ENCODE measurements around the gene FOXO3. TPM values are rescaled to one million over a fixed set of nuclear protein-coding genes. Genes with fewer than 3 reads are reported as not detected.
"Not testable (repeated sequence)": the region's sequence is repeated elsewhere in the genome, so short reads cannot be mapped to it uniquely, and the experiment has no call there.

FOXO3 gene
- total RNA-seq, 1 donor from 2014 or later: 13.7 TPM

DNA sequence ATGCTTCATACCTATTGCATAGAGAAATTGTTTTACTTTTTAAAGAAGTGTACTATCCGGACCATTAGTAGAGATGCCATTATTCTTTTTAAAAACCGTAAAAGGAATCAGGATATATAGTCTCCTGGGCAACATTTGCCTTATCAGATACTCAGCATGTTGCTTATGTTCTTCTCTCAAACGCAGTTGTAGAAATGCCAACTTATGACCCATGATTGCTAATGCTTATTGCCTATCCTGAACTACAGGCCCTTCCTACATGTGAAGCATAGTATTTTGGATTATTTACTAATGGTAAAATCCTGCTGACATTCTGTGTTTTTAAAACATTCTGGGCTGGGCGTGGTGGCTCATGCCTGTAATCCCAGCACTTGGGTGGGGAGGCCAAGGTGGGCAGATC lies 99.5 kb downstream of the FOXO3 start:
- no peaks in the 10 kb centered on the region for H3K9me3 ChIP-seq (ENCODE audit: low read depth)
- no peak overlapping the region for H3K4me3 ChIP-seq
- H3F3A ChIP-seq (ENCODE audit: low read depth): no peaks in the 10 kb centered on the region
- H3K9ac ChIP-seq: no peak overlapping the region
- peaks cover 9% of the 10 kb centered on the region for H3K36me3 Mint-ChIP-seq
- no peak overlapping the region for H3K4me2 ChIP-seq
- TF ChIP-seq EZH2phosphoT487 (IDR thresholded peaks at IDR 0.05): no peak
- no peak overlapping the region for H2AFZ ChIP-seq (replicated peaks)
- no peak overlapping the region for H3K4me3 Mint-ChIP-seq
- no peaks in the 10 kb centered on the region for H3K36me3 ChIP-seq
- H3K27ac Mint-ChIP-seq: no peak overlapping the region
- H3K27ac ChIP-seq: no peak overlapping the region
- no peak for DNase-seq (ENCODE audit: low spot score)
- no peaks in the 10 kb centered on the region for H3K9me3 Mint-ChIP-seq
- H3K27me3 Mint-ChIP-seq (ENCODE audit: insufficient read depth, low read depth): peaks cover 2% of the 10 kb centered on the region
- no peaks in the 10 kb centered on the region for H3K79me2 ChIP-seq (ENCODE audit: low read depth)
- no peaks in the 10 kb centered on the region for H3K27me3 ChIP-seq
- peaks cover 11% of the 10 kb centered on the region for H3K4me1 ChIP-seq
- H3K4me1 Mint-ChIP-seq: peaks cover 10% of the 10 kb centered on the region
- H4K20me1 ChIP-seq (ENCODE audit: low read depth): peaks cover 8% of the 10 kb centered on the region

GRCh38 chr6:108661430-108661829 lies 100.7 kb downstream of the FOXO3 start:
- no peak for DNase-seq (ENCODE audit: low spot score)
- Histone ChIP-seq H4K20me1 (ENCODE audit: low read depth) (peaks cover 4% of the 10 kb centered on the region), H3K9ac (no peak overlapping the region), H2AFZ (replicated peaks) (no peak overlapping the region), H3K36me3 (no peaks in the 10 kb centered on the region), H3K9me3 (ENCODE audit: low read depth) (no peaks in the 10 kb centered on the region), H3F3A (ENCODE audit: low read depth) (no peaks in the 10 kb centered on the region), H3K4me3 (no peak overlapping the region), H3K27ac (no peak overlapping the region), H3K4me1 (no peaks in the 10 kb centered on the region), H3K4me2 (no peak overlapping the region), H3K27me3 (no peaks in the 10 kb centered on the region), H3K79me2 (ENCODE audit: low read depth) (no peaks in the 10 kb centered on the region)
- no peak overlapping the region for H3K27ac Mint-ChIP-seq
- no peak overlapping the region for H3K4me3 Mint-ChIP-seq
- peaks cover 10% of the 10 kb centered on the region for H3K36me3 Mint-ChIP-seq
- H3K9me3 Mint-ChIP-seq: no peaks in the 10 kb centered on the region
- H3K27me3 Mint-ChIP-seq (ENCODE audit: insufficient read depth, low read depth): no peaks in the 10 kb centered on the region
- peaks cover 6% of the 10 kb centered on the region for H3K4me1 Mint-ChIP-seq
- TF ChIP-seq, protein P1, sequence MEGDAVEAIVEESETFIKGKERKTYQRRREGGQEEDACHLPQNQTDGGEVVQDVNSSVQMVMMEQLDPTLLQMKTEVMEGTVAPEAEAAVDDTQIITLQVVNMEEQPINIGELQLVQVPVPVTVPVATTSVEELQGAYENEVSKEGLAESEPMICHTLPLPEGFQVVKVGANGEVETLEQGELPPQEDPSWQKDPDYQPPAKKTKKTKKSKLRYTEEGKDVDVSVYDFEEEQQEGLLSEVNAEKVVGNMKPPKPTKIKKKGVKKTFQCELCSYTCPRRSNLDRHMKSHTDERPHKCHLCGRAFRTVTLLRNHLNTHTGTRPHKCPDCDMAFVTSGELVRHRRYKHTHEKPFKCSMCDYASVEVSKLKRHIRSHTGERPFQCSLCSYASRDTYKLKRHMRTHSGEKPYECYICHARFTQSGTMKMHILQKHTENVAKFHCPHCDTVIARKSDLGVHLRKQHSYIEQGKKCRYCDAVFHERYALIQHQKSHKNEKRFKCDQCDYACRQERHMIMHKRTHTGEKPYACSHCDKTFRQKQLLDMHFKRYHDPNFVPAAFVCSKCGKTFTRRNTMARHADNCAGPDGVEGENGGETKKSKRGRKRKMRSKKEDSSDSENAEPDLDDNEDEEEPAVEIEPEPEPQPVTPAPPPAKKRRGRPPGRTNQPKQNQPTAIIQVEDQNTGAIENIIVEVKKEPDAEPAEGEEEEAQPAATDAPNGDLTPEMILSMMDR (IDR thresholded peaks at IDR 0.05): no peak
- TF ChIP-seq EZH2phosphoT487 (IDR thresholded peaks at IDR 0.05) (no peak), EZH2 (IDR thresholded peaks at IDR 0.05) (no peak)

DNA sequence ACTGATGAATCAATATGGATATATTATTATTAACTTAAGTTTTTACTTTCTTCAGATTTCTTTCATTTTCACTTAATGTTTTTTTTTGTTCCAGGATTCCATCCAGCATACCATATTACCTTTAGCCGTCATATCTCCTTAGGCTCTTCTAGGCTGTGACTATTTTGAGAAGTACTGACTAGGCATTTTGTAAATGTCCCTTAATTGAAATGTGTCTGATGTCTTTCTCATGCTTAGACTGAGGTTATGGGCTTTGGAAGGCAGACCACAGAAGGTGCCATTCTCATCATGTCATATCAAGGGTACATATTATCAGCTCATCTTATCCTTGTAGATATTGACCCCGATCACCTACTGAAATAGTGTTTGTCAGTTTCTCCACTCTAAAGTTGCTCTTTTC lies 101.3 kb downstream of the FOXO3 start:
- Histone ChIP-seq H3F3A (ENCODE audit: low read depth) (peaks cover 5% of the 10 kb centered on the region), H3K27ac (no peak overlapping the region), H4K20me1 (ENCODE audit: low read depth) (peaks cover 6% of the 10 kb centered on the region), H3K36me3 (no peaks in the 10 kb centered on the region), H3K9me3 (ENCODE audit: low read depth) (no peaks in the 10 kb centered on the region), H3K79me2 (ENCODE audit: low read depth) (no peaks in the 10 kb centered on the region), H2AFZ (replicated peaks) (no peak overlapping the region), H3K4me3 (no peak overlapping the region), H3K4me1 (peaks cover 5% of the 10 kb centered on the region), H3K27me3 (no peaks in the 10 kb centered on the region), H3K4me2 (no peak overlapping the region), H3K9ac (no peak overlapping the region)
- peaks cover 12% of the 10 kb centered on the region for H3K36me3 Mint-ChIP-seq
- no peak overlapping the region for H3K4me3 Mint-ChIP-seq
- H3K4me1 Mint-ChIP-seq: peaks cover 4% of the 10 kb centered on the region
- H3K27ac Mint-ChIP-seq: no peak overlapping the region
- DNase-seq (ENCODE audit: low spot score): no peak
- H3K9me3 Mint-ChIP-seq: no peaks in the 10 kb centered on the region
- TF ChIP-seq EZH2 (IDR thresholded peaks at IDR 0.05) (no peak), EZH2phosphoT487 (IDR thresholded peaks at IDR 0.05) (no peak)
- TF ChIP-seq, protein P1 (IDR thresholded peaks at IDR 0.05): no peak
- no peaks in the 10 kb centered on the region for H3K27me3 Mint-ChIP-seq (ENCODE audit: insufficient read depth, low read depth)

DNA sequence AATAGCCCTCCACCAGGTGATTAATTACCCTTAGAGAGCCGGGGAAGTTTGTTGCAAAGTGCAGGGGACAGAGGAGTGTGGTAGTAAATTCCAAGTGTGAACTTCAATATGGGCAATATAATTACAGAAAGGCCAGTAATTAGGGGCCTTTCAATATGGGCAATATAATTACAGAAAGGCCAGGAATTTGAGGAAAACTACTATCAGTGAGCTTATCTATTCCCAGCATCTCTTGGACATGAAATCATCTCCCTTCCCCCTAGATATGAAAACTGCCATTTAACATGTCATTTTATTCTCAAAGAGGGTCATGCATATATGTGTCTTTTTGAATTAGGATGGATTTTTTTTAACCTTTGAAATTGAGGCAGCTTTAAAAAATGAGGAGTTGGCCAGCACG lies 102.0 kb downstream of the FOXO3 start:
- Histone ChIP-seq H3K36me3 (no peaks in the 10 kb centered on the region), H3K79me2 (ENCODE audit: low read depth) (no peaks in the 10 kb centered on the region), H3K27me3 (no peaks in the 10 kb centered on the region), H3K27ac (no peak overlapping the region), H3K9me3 (ENCODE audit: low read depth) (no peaks in the 10 kb centered on the region), H3K4me3 (no peak overlapping the region), H3F3A (ENCODE audit: low read depth) (peaks cover 12% of the 10 kb centered on the region), H3K4me1 (peaks cover 13% of the 10 kb centered on the region), H4K20me1 (ENCODE audit: low read depth) (peaks cover 9% of the 10 kb centered on the region), H2AFZ (replicated peaks) (no peak overlapping the region), H3K4me2 (no peak overlapping the region), H3K9ac (no peak overlapping the region)
- no peak for DNase-seq (ENCODE audit: low spot score)
- Mint-ChIP-seq H3K27me3 (ENCODE audit: insufficient read depth, low read depth) (no peaks in the 10 kb centered on the region), H3K4me1 (peaks cover 11% of the 10 kb centered on the region), H3K4me3 (no peak overlapping the region), H3K9me3 (no peaks in the 10 kb centered on the region), H3K27ac (no peak overlapping the region), H3K36me3 (peaks cover 12% of the 10 kb centered on the region)
- TF ChIP-seq EZH2phosphoT487 (IDR thresholded peaks at IDR 0.05) (no peak), EZH2 (IDR thresholded peaks at IDR 0.05) (no peak)
- TF ChIP-seq, protein P1 (IDR thresholded peaks at IDR 0.05): no peak

GRCh38 chr6:108663494-108664064 lies 102.9 kb downstream of the FOXO3 start:
- not testable (repeated sequence) for H3K4me3 ChIP-seq; H3K27me3 Mint-ChIP-seq (ENCODE audit: insufficient read depth, low read depth); H3K9ac ChIP-seq; DNase-seq (ENCODE audit: low spot score); H3K27ac ChIP-seq; H3K36me3 ChIP-seq; H2AFZ ChIP-seq (replicated peaks); H3K4me2 ChIP-seq; H3K9me3 ChIP-seq (ENCODE audit: low read depth); H3K4me3 Mint-ChIP-seq; H3K27me3 ChIP-seq; H3K9me3 Mint-ChIP-seq; H3K27ac Mint-ChIP-seq; H3K79me2 ChIP-seq (ENCODE audit: low read depth)
- peaks cover 12% of the 10 kb centered on the region for H3F3A ChIP-seq (ENCODE audit: low read depth)
- Mint-ChIP-seq H3K4me1 (peaks cover 19% of the 10 kb centered on the region), H3K36me3 (peaks cover 17% of the 10 kb centered on the region)
- H3K4me1 ChIP-seq: peaks cover 20% of the 10 kb centered on the region
- H4K20me1 ChIP-seq (ENCODE audit: low read depth): peaks cover 13% of the 10 kb centered on the region

Data from neural progenitor cell (in vitro differentiated cells).